Uterus (tissue), 4 donors: ENCODE measurements around the gene UBE2C. TPM values are rescaled to one million over a fixed set of nuclear protein-coding genes. Genes with fewer than 3 reads are reported as not detected.

Source experiments
- DNase-seq, 2 donors: peaks; one replicate each; pipeline ENCODE4 v3.0.0-alpha.2; 2019 to 2020
- H3K27ac ChIP-seq, 2 donors: fragments of 200-600 bp; sonication (generic); 1 replicate in 1 of 2; 2 replicates in 1 of 2; pipeline ENCODE4 v1.5.1; 2016 to 2018
- H3K27me3 ChIP-seq, 2 donors: fragments of 200-600 bp; sonication (generic); one replicate each; pipeline ENCODE4 v1.5.1; 2018 to 2019; ENCODE audit warnings: control low read depth in 1 of 2
- H3K36me3 ChIP-seq, 2 donors: fragments of 200-600 bp; sonication (generic); one replicate each; pipeline ENCODE4 v1.5.1; 2019; ENCODE audit warnings: control low read depth in 1 of 2
- H3K4me1 ChIP-seq, 2 donors: fragments of 200-600 bp; sonication (generic); one replicate each; pipeline ENCODE4 v1.5.1; 2018 to 2019; ENCODE audit warnings: control low read depth in 1 of 2
- H3K4me3 ChIP-seq, 2 donors: fragments of 200-600 bp; sonication (generic); 1 replicate in 1 of 2; 2 replicates in 1 of 2; pipeline ENCODE4 v1.5.1; 2018 to 2019; ENCODE audit warnings: mild to moderate bottlenecking in 1 of 2
- H3K9me3 ChIP-seq, 2 donors: fragments of 200-600 bp; sonication (generic); one replicate each; pipeline ENCODE4 v1.5.1; 2019; ENCODE audit warnings: control low read depth in 1 of 2
- POLR2A ChIP-seq, 2 donors: fragments of 450-650 bp; IDR thresholded peaks; one replicate each; pipeline ENCODE4 v1.6.1; 2016; ENCODE audit warnings: antibody characterized with exemption in 2 of 2, mild to moderate bottlenecking in 1 of 2, moderate library complexity in 1 of 2
- intact Hi-C: fragments of 100-400 bp; cut with DNase I; formaldehyde crosslinking; loops from one replicate; pipeline ENCODE4 v1.15.1; 2023; ENCODE audit warnings: low total_unique reads
- total RNA-seq, 4 donors: library from RNA; depleted of rRNA in 3 of 4; stranded (reverse); fragments of >200 nt in 3 of 4; gene quantifications; one replicate each; pipeline versions ENCODE4 v1.1.0 to v1.2.4, GENCODE V29; 2014 to 2023
- TF ChIP-seq, protein P1 (sequence below), 4 experiments: fragments of 200-600 bp in 2 of 4; fragments of 450-650 bp in 2 of 4; sonication (generic) in 2 of 4; IDR thresholded peaks; one replicate each; pipeline ENCODE4 v1.5.1; 2016 to 2019; ENCODE audit warnings: antibody characterized with exemption in 4 of 4, mild to moderate bottlenecking in 2 of 4, moderate library complexity in 1 of 4
- donor health status: DM: yes; HTN: yes; CAD: no.

Gene UBE2C
- total RNA-seq, 4 donors from 2014 or later, result 12.4 TPM; not detected in 3

DNA sequence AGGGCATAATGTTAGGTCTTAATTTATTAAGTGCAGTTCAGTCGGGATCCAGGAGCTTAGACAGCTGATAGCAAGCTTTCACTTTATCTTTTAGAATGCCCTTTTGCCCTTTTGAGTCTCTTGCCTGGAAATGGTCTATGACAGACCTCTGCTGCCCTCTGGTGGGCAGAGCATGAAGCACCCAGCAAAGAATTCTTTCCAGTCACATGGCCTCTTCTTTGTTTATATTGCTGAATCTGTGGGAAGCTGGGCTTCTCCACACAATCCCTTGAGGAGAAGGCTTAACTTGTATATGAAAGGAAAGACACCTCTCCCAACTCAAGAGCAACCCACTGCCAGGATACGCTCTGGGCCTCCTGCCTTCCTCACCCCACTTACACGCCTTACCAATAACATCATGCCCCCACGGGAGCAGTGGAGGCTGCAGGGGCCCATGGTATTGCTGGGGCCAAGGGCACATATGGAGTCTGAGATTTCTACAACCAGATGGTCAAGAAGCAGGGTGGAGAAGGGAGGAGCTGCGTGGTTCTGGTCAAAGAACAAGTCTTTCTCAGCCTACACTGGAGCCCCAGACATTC, 41.2 kb upstream of the UBE2C start:
- H3K36me3 ChIP-seq, result no peaks in the 10 kb centered on the region
- no peaks in the 10 kb centered on the region for H3K4me1 ChIP-seq
- H3K9me3 ChIP-seq, result no peaks in the 10 kb centered on the region
- intact Hi-C loops, result no loop called here
- peak overlapping the region; percentile 55 to 70 for H3K27ac ChIP-seq
- no peak overlapping the region for H3K4me3 ChIP-seq
- DNase-seq, result peak; percentile 74 to 77
- no peak for TF ChIP-seq POLR2A (IDR thresholded peaks at IDR 0.05)
- TF ChIP-seq, protein P1, sequence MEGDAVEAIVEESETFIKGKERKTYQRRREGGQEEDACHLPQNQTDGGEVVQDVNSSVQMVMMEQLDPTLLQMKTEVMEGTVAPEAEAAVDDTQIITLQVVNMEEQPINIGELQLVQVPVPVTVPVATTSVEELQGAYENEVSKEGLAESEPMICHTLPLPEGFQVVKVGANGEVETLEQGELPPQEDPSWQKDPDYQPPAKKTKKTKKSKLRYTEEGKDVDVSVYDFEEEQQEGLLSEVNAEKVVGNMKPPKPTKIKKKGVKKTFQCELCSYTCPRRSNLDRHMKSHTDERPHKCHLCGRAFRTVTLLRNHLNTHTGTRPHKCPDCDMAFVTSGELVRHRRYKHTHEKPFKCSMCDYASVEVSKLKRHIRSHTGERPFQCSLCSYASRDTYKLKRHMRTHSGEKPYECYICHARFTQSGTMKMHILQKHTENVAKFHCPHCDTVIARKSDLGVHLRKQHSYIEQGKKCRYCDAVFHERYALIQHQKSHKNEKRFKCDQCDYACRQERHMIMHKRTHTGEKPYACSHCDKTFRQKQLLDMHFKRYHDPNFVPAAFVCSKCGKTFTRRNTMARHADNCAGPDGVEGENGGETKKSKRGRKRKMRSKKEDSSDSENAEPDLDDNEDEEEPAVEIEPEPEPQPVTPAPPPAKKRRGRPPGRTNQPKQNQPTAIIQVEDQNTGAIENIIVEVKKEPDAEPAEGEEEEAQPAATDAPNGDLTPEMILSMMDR (IDR thresholded peaks at IDR 0.05), result peak; percentile 91 to 95 (median 94)
- H3K27me3 ChIP-seq, result no peaks in the 10 kb centered on the region

DNA sequence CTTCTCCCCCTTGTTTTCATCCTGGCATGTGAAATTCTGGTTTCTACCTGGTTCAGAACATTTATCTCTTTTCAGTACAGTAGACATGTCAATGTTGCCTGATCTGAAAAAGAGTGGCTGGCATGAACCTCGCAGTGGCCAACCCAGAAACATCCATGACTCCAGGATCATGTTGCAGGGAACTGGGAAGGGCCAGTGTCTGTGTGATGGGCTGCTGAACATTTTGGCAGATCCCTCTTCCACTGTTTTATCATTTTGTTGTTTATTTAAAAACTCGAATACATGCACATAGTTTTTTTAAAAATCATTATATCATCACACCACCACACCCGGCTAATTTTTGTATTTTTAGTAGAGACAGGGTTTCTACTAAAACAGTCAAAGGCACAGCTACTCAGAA, 39.8 kb upstream of the UBE2C start:
- intact Hi-C loops, result no loop called here

DNA sequence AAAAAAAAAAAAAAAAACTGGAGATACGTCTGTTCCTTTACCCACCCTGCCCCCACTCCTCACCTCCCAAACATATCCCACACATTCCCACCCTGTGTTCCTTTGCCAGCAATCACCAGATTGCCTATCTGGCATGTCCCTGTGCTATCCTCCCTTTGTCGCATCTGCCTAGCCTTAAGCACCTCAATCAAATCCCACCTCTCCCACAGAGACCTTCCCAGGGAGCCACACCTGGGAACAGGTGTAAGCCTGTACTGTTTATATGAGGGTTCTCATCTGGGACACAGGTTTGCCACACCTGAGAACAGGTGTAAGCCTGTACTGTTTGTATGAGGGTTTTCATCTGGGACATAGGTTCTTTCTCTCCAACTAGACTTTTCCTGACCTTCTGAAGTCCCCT, 37.5 kb upstream of the UBE2C start:
- TF ChIP-seq, protein P1 (IDR thresholded peaks at IDR 0.05), result no peak
- no peak for TF ChIP-seq POLR2A (IDR thresholded peaks at IDR 0.05)
- Histone ChIP-seq H3K4me1 (peaks cover 6 to 18% of the 10 kb centered on the region in 2 donors), H3K27ac (no peak overlapping the region)

More for the DNA sequence above, 39.8 kb upstream of the UBE2C start:
- Histone ChIP-seq H3K27me3 (no peaks in the 10 kb centered on the region), H3K36me3 (no peaks in the 10 kb centered on the region), H3K4me3 (no peak overlapping the region), H3K27ac (no peak overlapping the region), H3K4me1 (peaks cover 0 to 5% of the 10 kb centered on the region in 2 donors), H3K9me3 (no peaks in the 10 kb centered on the region)
- TF ChIP-seq, protein P1 (IDR thresholded peaks at IDR 0.05), result no peak
- TF ChIP-seq POLR2A (IDR thresholded peaks at IDR 0.05), result no peak
- no peak for DNase-seq

DNA sequence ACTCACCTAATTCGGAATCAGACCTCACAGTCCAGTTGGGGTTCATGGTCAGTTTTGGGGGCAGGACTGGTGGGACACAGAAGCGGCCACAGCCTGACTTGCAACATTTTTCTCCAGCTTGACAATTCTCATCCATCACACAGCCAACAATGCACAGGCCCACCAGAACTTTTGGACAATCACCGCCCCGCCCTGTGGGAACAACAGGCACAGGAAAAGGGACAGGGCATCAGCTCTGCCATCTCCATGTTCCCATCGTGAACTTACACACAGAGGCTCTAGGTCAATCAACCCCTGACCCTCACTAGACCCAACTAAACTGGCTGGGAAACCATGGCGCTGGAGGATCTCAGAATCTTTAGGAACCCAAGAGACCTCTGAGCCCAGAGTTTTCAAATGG, 37.0 kb upstream of the UBE2C start:
- no peak for TF ChIP-seq POLR2A (IDR thresholded peaks at IDR 0.05)
- TF ChIP-seq, protein P1 (IDR thresholded peaks at IDR 0.05), result no peak
- Histone ChIP-seq H3K27ac (peak overlapping the region in 1 of 2 donors; percentile 21), H3K4me3 (no peak overlapping the region), H3K4me1 (peaks cover 10 to 23% of the 10 kb centered on the region in 2 donors), H3K36me3 (no peaks in the 10 kb centered on the region), H3K9me3 (no peaks in the 10 kb centered on the region), H3K27me3 (no peaks in the 10 kb centered on the region)
- intact Hi-C loops, result no loop called here
- no peak for DNase-seq

More for the DNA sequence above, 37.5 kb upstream of the UBE2C start:
- Histone ChIP-seq H3K27me3 (no peaks in the 10 kb centered on the region), H3K4me3 (no peak overlapping the region), H3K9me3 (no peaks in the 10 kb centered on the region), H3K36me3 (no peaks in the 10 kb centered on the region)
- intact Hi-C loops, result no loop called here
- DNase-seq, result no peak

DNA sequence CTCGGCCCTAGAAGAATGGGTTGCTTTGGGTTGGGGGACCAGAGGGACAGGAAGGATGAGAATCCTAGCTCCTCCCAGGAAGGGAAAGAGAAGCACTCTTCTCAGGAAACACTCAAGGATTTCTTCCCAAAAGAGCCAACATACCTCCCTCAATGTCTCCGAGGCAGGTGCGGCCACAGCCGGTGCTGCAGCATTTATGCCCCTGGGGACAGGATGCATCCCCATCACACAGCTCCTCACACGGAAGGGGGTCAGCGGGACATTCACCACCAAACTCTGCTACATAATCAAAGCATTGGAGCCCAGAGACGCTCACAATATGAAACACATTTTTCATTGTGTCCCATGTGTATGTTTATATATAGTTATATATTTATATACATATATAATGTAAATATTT, 35.5 kb upstream of the UBE2C start:
- intact Hi-C loops, result no loop called here

More for the DNA sequence above, 35.5 kb upstream of the UBE2C start:
- H3K36me3 ChIP-seq, result no peaks in the 10 kb centered on the region
- no peaks in the 10 kb centered on the region for H3K9me3 ChIP-seq
- no peak for DNase-seq
- TF ChIP-seq, protein P1 (IDR thresholded peaks at IDR 0.05), result no peak
- no peak for TF ChIP-seq POLR2A (IDR thresholded peaks at IDR 0.05)
- peak overlapping the region; percentile 86 to 96 for H3K27ac ChIP-seq
- no peak overlapping the region for H3K4me3 ChIP-seq
- H3K27me3 ChIP-seq, result no peaks in the 10 kb centered on the region
- peaks cover 11 to 24% of the 10 kb centered on the region in 2 donors for H3K4me1 ChIP-seq
